ENCODE data around the gene CLCN4.

Gene CLCN4

GRCh38 chrX:10206317-10206716 lies 49.5 kb downstream of the CLCN4 start:
- no peak for TF ChIP-seq CTCF (conservative IDR thresholded peaks at IDR 0.05)
- no peak overlapping the region for H3K27ac ChIP-seq

GRCh38 chrX:10208281-10208856 lies 51.6 kb downstream of the CLCN4 start:
- H3K27ac ChIP-seq = no peak overlapping the region
- no peak for TF ChIP-seq ZFX (IDR thresholded peaks at IDR 0.05)
- no peak for TF ChIP-seq CTCF (conservative IDR thresholded peaks at IDR 0.05)

- TF ChIP-seq ZFX (IDR thresholded peaks at IDR 0.05) (no peak), CTCF (conservative IDR thresholded peaks at IDR 0.05) (no peak)
Measured at GRCh38 chrX:10208953-10209352, 52.2 kb downstream of the CLCN4 start.

GRCh38 chrX:10212395-10212794 lies 55.6 kb downstream of the CLCN4 start:
- no peak for TF ChIP-seq ZFX (IDR thresholded peaks at IDR 0.05)
- no peak for TF ChIP-seq CTCF (conservative IDR thresholded peaks at IDR 0.05)
- no peak overlapping the region for H3K27ac ChIP-seq

More at GRCh38 chrX:10208953-10209352, 52.2 kb downstream of the CLCN4 start:
- H3K27ac ChIP-seq = no peak overlapping the region

- no peak overlapping the region for H3K27ac ChIP-seq
- TF ChIP-seq ZFX (IDR thresholded peaks at IDR 0.05) = no peak
- TF ChIP-seq CTCF (conservative IDR thresholded peaks at IDR 0.05) = no peak
Measured at GRCh38 chrX:10213716-10214115, 56.9 kb downstream of the CLCN4 start.

- H3K27ac ChIP-seq = no peak overlapping the region
- TF ChIP-seq ZFX (IDR thresholded peaks at IDR 0.05) (no peak), CTCF (conservative IDR thresholded peaks at IDR 0.05) (no peak)
Measured at GRCh38 chrX:10216208-10216607, 59.4 kb downstream of the CLCN4 start.

- no peak overlapping the region for H3K27ac ChIP-seq
- TF ChIP-seq CTCF (conservative IDR thresholded peaks at IDR 0.05) (no peak), ZFX (IDR thresholded peaks at IDR 0.05) (no peak)
Measured at GRCh38 chrX:10217198-10217597, 60.4 kb downstream of the CLCN4 start.

All from C4-2B (cell line).